Stomach (tissue), 9 donors: ENCODE measurements around the gene NDUFA9. TPM values are rescaled to one million over a fixed set of nuclear protein-coding genes. Genes with fewer than 3 reads are reported as not detected.

ENCODE experiments used
- DNase-seq, 2 donors: peaks; one replicate each; pipeline versions ENCODE4 v3.0.0 to v3.0.0-alpha.2; 2013 to 2019
- H3K27ac ChIP-seq, 5 donors: fragments of 200-600 bp in 4 of 5; sonication (generic) in 4 of 5; one replicate each; pipeline ENCODE4 v1.5.1; 2013 to 2019; ENCODE audit warnings: mild to moderate bottlenecking in 1 of 5, moderate library complexity in 1 of 5
- H3K27me3 ChIP-seq, 3 donors: fragments of 200-600 bp; sonication (generic); one replicate each; pipeline ENCODE4 v1.5.1; 2017 to 2019; ENCODE audit warnings: mixed run types in 1 of 3
- H3K36me3 ChIP-seq, 4 donors: fragments of 200-600 bp; sonication (generic); 1 replicate in 3 of 4; 2 replicates in 1 of 4; pipeline ENCODE4 v1.5.1; 2016 to 2019
- H3K4me1 ChIP-seq, 4 donors: fragments of 200-600 bp; sonication (generic); one replicate each; pipeline ENCODE4 v1.5.1; 2016 to 2019
- H3K4me3 ChIP-seq, 4 donors: fragments of 200-600 bp; sonication (generic) in 3 of 4; one replicate each; pipeline ENCODE4 v1.5.1; 2016 to 2019; ENCODE audit warnings: mild to moderate bottlenecking in 1 of 4
- H3K9me3 ChIP-seq, 4 donors: fragments of 200-600 bp; sonication (generic); one replicate each; pipeline ENCODE4 v1.5.1; 2016 to 2019
- CTCF ChIP-seq, 7 experiments: fragments of 450-650 bp in 4 of 7; fragments of 200-600 bp in 3 of 7; sonication (generic) in 3 of 7; IDR thresholded peaks; one replicate each; pipeline ENCODE4 v1.5.1; 2016 to 2019; ENCODE audit warnings: antibody characterized with exemption in 7 of 7, control low read depth in 2 of 7, mild to moderate bottlenecking in 1 of 7
- EP300 ChIP-seq: sonication (generic); formaldehyde crosslinking; IDR thresholded peaks from one replicate; pipeline ENCODE4 v1.6.1; 2017; ENCODE audit warnings: antibody characterized with exemption
- POLR2A ChIP-seq, 4 donors: fragments of 450-650 bp; IDR thresholded peaks; one replicate each; pipeline ENCODE4 v1.6.1; 2016; ENCODE audit warnings: antibody characterized with exemption in 4 of 4, control low read depth in 2 of 4, mild to moderate bottlenecking in 1 of 4, moderate library complexity in 1 of 4
- POLR2AphosphoS5 ChIP-seq, 3 donors: sonication (generic); formaldehyde crosslinking; IDR thresholded peaks; one replicate each; pipeline ENCODE4 v1.6.1; 2016; ENCODE audit warnings: antibody characterized with exemption in 3 of 3
- WGBS, 5 donors: extraction: QIAGEN DNeasy Blood & Tissue Kit in 3 of 5; methylation state at CpG; one replicate each; pipeline versions ENCODE4 v1.1.5 to v1.1.7; 2013 to 2018; 5-methylcytosine and 5-hydroxymethylcytosine counted together
- intact Hi-C: fragments of 100-400 bp; cut with DNase I; formaldehyde crosslinking; loops from one replicate; pipeline ENCODE4 v1.15.1; 2023; ENCODE audit warnings: low total_unique reads
- polyA plus RNA-seq, 3 donors: library from polyadenylated mRNA; stranded (reverse); fragments of 200-250 nt; gene quantifications; one replicate each; pipeline ENCODE4 v1.2.3, GENCODE V29; 2013
- total RNA-seq, 5 donors: library from RNA; depleted of rRNA; stranded (reverse); fragments of >200 nt; gene quantifications; one replicate each; pipeline versions ENCODE4 v1.1.0 to v1.2.3, GENCODE V29; 2014 to 2016
- donor health status: healthy with polysubstance abuse.
- donor health status: Bipolar disorder and iron deficiency.
- donor health status: healthy.

NDUFA9 gene
- total and polyA plus RNA-seq, 8 donors, result 10.5 to 72.4 (median 54.4) TPM

DNA sequence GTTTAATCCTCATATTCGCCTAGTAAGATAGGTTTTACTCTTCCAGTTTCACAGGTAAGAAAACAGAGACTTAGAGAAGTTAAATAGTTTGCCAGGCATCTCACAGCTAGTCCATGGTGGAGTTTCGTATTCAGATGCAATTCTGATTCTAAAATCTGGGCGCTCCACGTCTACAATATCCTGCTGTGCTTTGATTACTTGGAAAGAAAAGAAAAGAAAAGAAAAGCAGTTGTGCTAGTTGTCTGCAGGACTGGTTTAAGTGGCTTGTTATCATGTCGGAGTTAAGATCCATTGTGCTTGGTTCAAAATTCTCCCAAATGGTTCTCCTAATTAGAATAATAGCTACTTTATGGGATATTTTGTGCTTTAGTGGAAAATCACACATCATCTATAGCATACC lies 18.7 kb upstream of the NDUFA9 start:
- WGBS, 5 donors, result 53 to 69% (median 57%) methylated on average over 5 of the region's 5 CpGs
- no peaks in the 10 kb centered on the region for H3K4me1 ChIP-seq
- no peaks in the 10 kb centered on the region for H3K36me3 ChIP-seq
- no peak for DNase-seq
- H3K27me3 ChIP-seq, result no peaks in the 10 kb centered on the region
- H3K9me3 ChIP-seq, result no peaks in the 10 kb centered on the region
- intact Hi-C loops, result no loop called here
- H3K27ac ChIP-seq, result no peak overlapping the region
- H3K4me3 ChIP-seq, result no peak overlapping the region
- TF ChIP-seq POLR2AphosphoS5 (IDR thresholded peaks at IDR 0.05) (no peak), CTCF (IDR thresholded peaks at IDR 0.05) (no peak), EP300 (no peak), POLR2A (IDR thresholded peaks at IDR 0.05) (no peak)

- H3K36me3 ChIP-seq, result no peaks in the 10 kb centered on the region
- H3K27me3 ChIP-seq, result no peaks in the 10 kb centered on the region
- 86 to 91% (median 88%) methylated on average over 6 of the region's 6 CpGs for whole genome bisulfite sequencing, 5 donors
- H3K4me3 ChIP-seq, result no peak overlapping the region
- intact Hi-C loops, result no loop called here
- H3K9me3 ChIP-seq, result no peaks in the 10 kb centered on the region
- no peak for TF ChIP-seq POLR2AphosphoS5 (IDR thresholded peaks at IDR 0.05)
- TF ChIP-seq POLR2A (IDR thresholded peaks at IDR 0.05), result no peak
- TF ChIP-seq CTCF (IDR thresholded peaks at IDR 0.05), result no peak
- TF ChIP-seq EP300, result no peak
- H3K27ac ChIP-seq, result no peak overlapping the region
- H3K4me1 ChIP-seq, result peaks cover 3 to 9% (median 6%) of the 10 kb centered on the region in 4 donors
- DNase-seq, result no peak
Observed at GRCh38 chr12:4643747-4644146, 5.2 kb upstream of the NDUFA9 start.

- TF ChIP-seq POLR2A (IDR thresholded peaks at IDR 0.05) (no peak), CTCF (IDR thresholded peaks at IDR 0.05) (no peak), POLR2AphosphoS5 (IDR thresholded peaks at IDR 0.05) (no peak), EP300 (no peak)
- DNase-seq, result no peak
- no peaks in the 10 kb centered on the region for H3K9me3 ChIP-seq
- H3K27me3 ChIP-seq, result no peaks in the 10 kb centered on the region
- intact Hi-C loops, result no loop called here
- H3K4me3 ChIP-seq, result no peak overlapping the region
- WGBS, 5 donors, result 84 to 100% (median 89%) methylated on average over 1 of the region's 1 CpG
- no peaks in the 10 kb centered on the region for H3K36me3 ChIP-seq
- H3K4me1 ChIP-seq, result peaks cover 9 to 16% (median 12%) of the 10 kb centered on the region in 4 donors
- no peak overlapping the region for H3K27ac ChIP-seq
Observed at GRCh38 chr12:4645023-4645422, 3.9 kb upstream of the NDUFA9 start.

DNA sequence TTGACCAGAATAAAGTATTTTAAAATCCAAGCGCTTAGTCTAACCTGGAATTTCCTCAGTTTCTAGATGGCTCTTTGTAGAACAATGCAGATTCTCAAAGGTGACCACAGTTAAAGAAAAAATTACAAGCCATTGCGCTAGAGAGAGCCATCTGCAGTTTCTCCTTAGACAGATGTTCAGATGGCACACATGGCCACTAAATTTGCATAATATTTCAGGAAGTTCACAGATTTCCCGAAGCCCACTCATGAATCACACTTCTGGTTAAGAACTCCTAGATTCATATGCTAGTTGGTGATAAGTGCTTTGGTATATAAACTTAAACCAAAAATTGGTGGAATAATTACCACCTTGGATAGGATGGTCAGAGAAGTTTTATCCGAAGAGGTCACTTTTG lies 812 bp upstream of the NDUFA9 start:
- no peaks in the 10 kb centered on the region for H3K36me3 ChIP-seq
- H3K27ac ChIP-seq, result peak overlapping the region; percentile 78 to 92 (median 89)
- TF ChIP-seq POLR2A (IDR thresholded peaks at IDR 0.05) (no peak), CTCF (IDR thresholded peaks at IDR 0.05) (no peak), EP300 (no peak), POLR2AphosphoS5 (IDR thresholded peaks at IDR 0.05) (no peak)
- no peak for DNase-seq
- H3K4me1 ChIP-seq, result peaks cover 11 to 46% (median 32%) of the 10 kb centered on the region in 4 donors
- WGBS, 5 donors, result 21 to 40% (median 30%) methylated on average over 4 of the region's 4 CpGs
- H3K4me3 ChIP-seq, result peak overlapping the region; percentile 58 to 71 (median 66)
- intact Hi-C loops, result no loop called here
- H3K27me3 ChIP-seq, result no peaks in the 10 kb centered on the region
- H3K9me3 ChIP-seq, result no peaks in the 10 kb centered on the region
